SJSA1 (cell line): Measurements from ENCODE around the gene PHOSPHO2. TPM values are rescaled to one million over a fixed set of nuclear protein-coding genes. Genes with fewer than 3 reads are reported as not detected.

Source experiments
- DNase-seq, 2 experiments: peaks; one replicate each; pipeline ENCODE4 v3.0.0-alpha.2; 2015 to 2020; ENCODE audit warnings: low spot score in 2 of 2, low read depth in 1 of 2
- H3K27ac ChIP-seq: fragments of 250-450 bp; sonication (Bioruptor Pico); 2 replicates; pipeline ENCODE4 v1.5.1; 2020; ENCODE audit warnings: mild to moderate bottlenecking, moderate library complexity
- H3K27me3 ChIP-seq: fragments of 250-450 bp; sonication (Bioruptor Pico); replicated peaks from 2 replicates; pipeline ENCODE4 v1.5.1; 2020; ENCODE audit warnings: mild to moderate bottlenecking, moderate library complexity
- H3K36me3 ChIP-seq: fragments of 250-450 bp; sonication (Bioruptor Pico); 2 replicates; pipeline ENCODE4 v1.5.1; 2020; ENCODE audit warnings: mild to moderate bottlenecking
- H3K4me1 ChIP-seq: fragments of 250-450 bp; sonication (Bioruptor Pico); replicated peaks from 2 replicates; pipeline ENCODE4 v1.6.1; 2021; ENCODE audit warnings: mild to moderate bottlenecking
- H3K4me3 ChIP-seq: fragments of 250-450 bp; sonication (Bioruptor Pico); 2 replicates; pipeline ENCODE4 v1.5.1; 2020; ENCODE audit warnings: mild to moderate bottlenecking
- H3K9me3 ChIP-seq: fragments of 250-450 bp; sonication (Bioruptor Pico); replicated peaks from 2 replicates; pipeline ENCODE4 v1.5.1; 2020; ENCODE audit warnings: mild to moderate bottlenecking
- total RNA-seq: library from RNA; depleted of rRNA; stranded (reverse); fragments of >200 nt; shearing (Covaris generic); gene quantifications from 2 replicates; pipeline ENCODE4 v1.2.3, GENCODE V29; 2014

The PHOSPHO2 gene
- total RNA-seq, 1 experiment from 2014 or later = 1.9 TPM

DNA sequence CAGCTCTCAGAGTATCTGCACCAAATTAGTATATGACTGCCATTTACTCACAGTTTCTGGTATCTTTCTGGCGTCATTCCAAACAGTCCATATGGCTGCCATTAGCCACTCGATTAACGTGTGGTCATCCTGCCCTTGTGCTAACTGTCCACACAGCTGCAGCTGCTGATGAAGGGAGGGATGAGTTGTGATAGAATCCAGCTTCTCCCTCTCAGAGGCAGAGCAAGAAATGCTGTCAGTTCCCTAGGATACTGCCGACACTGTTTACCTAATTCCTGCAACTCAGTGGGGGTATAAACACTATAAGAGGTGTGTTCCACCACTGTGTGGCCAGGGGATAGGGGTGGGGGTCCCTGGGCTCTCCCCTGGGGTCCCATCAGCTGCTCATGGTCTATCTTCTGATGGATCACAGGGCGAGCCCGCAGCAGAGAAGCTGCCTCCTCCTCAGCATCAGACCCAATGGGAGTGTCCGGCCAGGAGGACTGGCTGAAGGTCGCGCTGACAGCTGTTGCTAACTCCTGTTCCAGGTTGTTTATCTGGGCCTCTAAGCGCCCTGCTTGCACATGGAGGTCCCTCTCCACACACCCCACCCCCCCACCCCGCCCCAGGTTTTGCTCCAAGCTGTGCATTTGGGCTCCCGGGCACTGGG is 22.1 kb downstream of the PHOSPHO2 start:
- Histone ChIP-seq H3K36me3 (no peaks in the 10 kb centered on the region), H3K4me3 (no peak overlapping the region), H3K4me1 (peaks cover 31% of the 10 kb centered on the region), H3K27me3 (no peaks in the 10 kb centered on the region), H3K9me3 (no peaks in the 10 kb centered on the region), H3K27ac (no peak overlapping the region)
- DNase-seq = no peak

DNA sequence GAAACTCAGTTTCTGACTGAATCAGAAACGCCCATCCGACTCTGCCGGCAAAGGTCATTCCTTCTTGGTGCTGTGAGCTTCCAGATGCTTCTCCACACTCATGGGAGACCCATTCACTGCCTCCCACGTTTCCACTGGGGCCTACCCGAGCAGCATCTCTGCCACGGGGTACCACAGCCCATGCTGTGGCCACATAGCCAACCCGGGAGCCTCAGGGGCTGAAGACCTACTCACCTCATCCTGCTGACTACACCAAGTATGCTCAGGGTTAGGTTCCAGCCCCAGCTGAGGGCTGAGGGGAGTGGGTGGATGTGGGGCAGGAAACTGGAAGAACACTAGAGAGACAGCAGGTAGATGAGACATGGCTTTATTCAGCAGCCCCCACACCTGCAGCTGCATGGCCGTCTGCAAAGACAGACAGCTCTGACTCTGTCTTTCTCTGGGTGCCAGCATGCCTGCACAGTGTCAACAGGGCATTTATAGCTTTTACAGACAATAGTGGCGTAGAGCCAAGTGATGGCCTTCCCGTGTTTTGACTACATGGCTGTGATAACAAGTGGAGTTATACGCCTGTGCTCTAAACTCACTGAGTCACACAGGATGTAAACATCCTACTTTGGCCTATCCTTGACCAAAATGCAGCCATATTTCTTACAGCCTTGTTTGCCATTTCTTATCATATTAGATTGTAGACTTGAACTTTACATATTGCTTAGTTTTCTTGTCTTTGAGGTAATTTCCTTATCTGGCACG is 22.8 kb downstream of the PHOSPHO2 start:
- DNase-seq = peak; percentile 41 to 65
- Histone ChIP-seq H3K4me3 (no peak overlapping the region), H3K36me3 (no peaks in the 10 kb centered on the region), H3K9me3 (no peaks in the 10 kb centered on the region), H3K27ac (no peak overlapping the region), H3K4me1 (peaks cover 26% of the 10 kb centered on the region), H3K27me3 (no peaks in the 10 kb centered on the region)

DNA sequence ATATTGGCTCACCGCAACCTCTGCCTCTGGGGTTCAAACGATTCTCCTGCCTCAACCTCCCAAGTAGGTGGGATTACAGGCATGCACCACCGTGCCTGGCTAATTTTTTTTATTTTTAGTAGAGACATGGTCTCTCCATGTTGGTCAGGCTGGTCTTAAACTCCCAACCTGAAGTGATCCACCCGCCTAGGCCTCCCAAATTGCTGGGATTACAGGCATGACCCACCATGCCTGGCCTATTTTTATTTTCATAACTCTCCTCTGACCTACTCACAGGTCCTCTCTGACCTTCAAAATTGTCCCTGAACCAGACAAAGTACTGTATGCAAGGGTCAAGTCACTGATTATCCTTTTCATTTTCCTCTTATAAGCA is 23.4 kb downstream of the PHOSPHO2 start:
- Histone ChIP-seq H3K4me1 (peaks cover 26% of the 10 kb centered on the region), H3K9me3 (no peaks in the 10 kb centered on the region), H3K27ac (no peak overlapping the region), H3K27me3 (no peaks in the 10 kb centered on the region), H3K36me3 (no peaks in the 10 kb centered on the region), H3K4me3 (no peak overlapping the region)
- no peak for DNase-seq

DNA sequence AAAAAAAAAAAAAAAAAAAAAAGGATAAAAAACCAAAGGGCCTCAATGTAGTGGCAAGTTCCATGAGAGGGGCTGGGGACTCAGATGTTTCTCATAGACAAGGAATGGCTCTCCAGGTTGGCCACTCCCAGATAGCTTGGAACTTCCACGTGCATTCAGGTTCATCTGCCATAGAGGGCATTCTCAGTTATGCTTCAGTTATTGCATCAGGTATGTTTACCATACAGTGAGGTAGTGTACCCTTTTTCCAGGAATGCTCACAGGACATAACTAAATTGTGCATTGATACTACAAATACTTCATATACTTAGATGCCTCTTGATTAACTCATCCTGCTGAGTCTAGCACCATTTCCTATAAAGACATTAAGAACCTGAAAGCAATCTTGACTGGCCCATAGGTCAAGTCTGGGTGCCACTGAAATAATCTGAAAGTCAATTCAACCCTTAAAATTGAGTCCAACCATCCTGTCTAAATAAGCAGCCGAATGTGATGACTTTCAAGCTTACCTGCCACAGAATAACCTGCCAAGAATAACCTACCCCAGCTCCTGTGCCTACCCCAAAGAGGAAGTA is 24.7 kb downstream of the PHOSPHO2 start:
- Histone ChIP-seq H3K36me3 (no peaks in the 10 kb centered on the region), H3K9me3 (no peaks in the 10 kb centered on the region), H3K4me3 (no peak overlapping the region), H3K27me3 (no peaks in the 10 kb centered on the region), H3K4me1 (peaks cover 26% of the 10 kb centered on the region), H3K27ac (no peak overlapping the region)
- no peak for DNase-seq

DNA sequence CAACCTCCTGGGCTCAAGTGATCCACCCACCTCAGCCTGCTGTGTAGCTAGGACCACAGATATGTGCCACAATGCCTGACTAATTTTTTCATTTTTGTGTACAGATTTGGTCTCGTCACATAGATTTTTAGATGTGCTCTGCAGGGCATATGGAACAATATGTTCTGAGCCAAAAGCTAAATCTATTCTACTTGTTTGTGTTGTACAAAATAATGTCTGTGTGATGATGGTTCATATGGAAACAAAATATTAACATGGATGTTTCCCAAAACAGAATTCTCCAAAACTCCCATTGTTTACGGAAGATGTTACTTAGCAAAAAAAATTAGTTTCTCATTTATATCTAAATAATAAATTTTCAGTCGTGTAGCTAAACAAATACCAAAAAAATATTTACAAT is 26.7 kb downstream of the PHOSPHO2 start:
- no peak overlapping the region for H3K4me3 ChIP-seq
- DNase-seq = no peak
- H3K9me3 ChIP-seq = no peaks in the 10 kb centered on the region
- H3K27me3 ChIP-seq = no peaks in the 10 kb centered on the region
- no peaks in the 10 kb centered on the region for H3K36me3 ChIP-seq
- H3K4me1 ChIP-seq = peaks cover 13% of the 10 kb centered on the region
- H3K27ac ChIP-seq = no peak overlapping the region

DNA sequence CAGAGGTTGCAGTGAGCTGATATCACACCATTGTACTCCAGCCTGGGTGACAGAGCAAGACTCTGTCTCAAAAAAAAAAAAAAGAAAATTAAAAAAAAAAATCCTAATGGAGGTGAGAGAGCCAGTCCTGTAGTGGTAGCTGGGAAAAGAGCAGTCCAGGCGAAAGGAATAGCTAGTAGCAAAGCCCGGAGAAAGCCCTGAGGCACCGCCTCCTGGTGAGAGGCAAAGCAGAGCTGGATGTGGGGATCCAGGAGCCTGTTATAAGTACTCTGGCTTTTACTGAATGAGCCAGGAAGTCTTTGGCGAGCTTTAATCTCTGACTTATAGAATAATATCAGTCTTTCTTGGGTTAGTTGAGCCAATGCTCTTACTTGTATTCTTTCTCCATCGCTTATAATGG is 32.8 kb downstream of the PHOSPHO2 start:
- H3K4me1 ChIP-seq = no peaks in the 10 kb centered on the region
- no peak overlapping the region for H3K4me3 ChIP-seq

DNA sequence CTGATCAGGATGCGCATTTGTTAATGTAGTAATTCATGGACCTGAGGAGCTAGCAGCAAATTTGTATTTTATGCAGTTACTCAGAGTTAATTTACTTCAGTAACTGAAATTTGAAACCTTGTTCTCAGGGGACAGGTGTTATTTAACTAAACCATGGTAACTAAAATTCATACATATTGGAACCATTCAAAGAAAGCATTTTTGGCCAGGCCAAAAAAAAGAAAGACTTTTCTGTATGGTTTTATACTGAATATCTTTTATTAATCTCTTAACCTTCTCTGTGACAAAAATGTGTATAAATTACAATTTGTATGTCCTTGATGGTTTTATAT is 35.0 kb downstream of the PHOSPHO2 start:
- H3K9me3 ChIP-seq = no peaks in the 10 kb centered on the region
- peaks cover 7% of the 10 kb centered on the region; the same call in 1 of the 2 replicates for H3K4me1 ChIP-seq
- H3K36me3 ChIP-seq = no peaks in the 10 kb centered on the region
- no peak for DNase-seq
- no peak overlapping the region for H3K27ac ChIP-seq
- H3K27me3 ChIP-seq = peaks cover 24% of the 10 kb centered on the region
- H3K4me3 ChIP-seq = no peak overlapping the region

More for the DNA sequence above, 32.8 kb downstream of the PHOSPHO2 start:
- no peak for DNase-seq
- peaks cover 7% of the 10 kb centered on the region for H3K27me3 ChIP-seq
- H3K36me3 ChIP-seq = no peaks in the 10 kb centered on the region
- H3K27ac ChIP-seq = no peak overlapping the region
- H3K9me3 ChIP-seq = no peaks in the 10 kb centered on the region

DNA sequence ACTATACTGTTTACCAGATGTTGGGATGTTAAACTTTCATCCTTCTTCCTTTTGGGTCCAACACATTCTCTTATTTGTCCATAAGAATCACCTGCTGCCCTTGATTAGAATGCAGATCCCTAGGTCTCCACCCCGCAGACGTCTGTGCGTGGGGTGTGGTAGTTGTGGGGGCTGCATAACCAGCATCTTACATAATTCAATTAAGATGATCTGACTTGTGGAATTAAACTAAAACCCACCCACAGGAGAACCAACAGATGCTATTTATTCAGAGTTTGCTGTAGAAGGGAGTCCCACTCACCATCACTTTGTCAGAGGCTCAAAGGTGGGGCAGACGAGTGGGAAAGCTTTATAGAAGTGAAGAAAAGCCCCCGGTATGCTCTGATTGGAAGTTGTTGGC is 37.8 kb downstream of the PHOSPHO2 start:
- H3K36me3 ChIP-seq = no peaks in the 10 kb centered on the region
- DNase-seq = no peak
- peaks cover 48% of the 10 kb centered on the region for H3K27me3 ChIP-seq
- H3K27ac ChIP-seq = no peak overlapping the region
- peaks cover 12% of the 10 kb centered on the region for H3K4me1 ChIP-seq
- 0 out of 2 replicates have a peak, but pooled peaks cover 3% of the 10 kb centered on the region for H3K9me3 ChIP-seq
- no peak overlapping the region for H3K4me3 ChIP-seq

DNA sequence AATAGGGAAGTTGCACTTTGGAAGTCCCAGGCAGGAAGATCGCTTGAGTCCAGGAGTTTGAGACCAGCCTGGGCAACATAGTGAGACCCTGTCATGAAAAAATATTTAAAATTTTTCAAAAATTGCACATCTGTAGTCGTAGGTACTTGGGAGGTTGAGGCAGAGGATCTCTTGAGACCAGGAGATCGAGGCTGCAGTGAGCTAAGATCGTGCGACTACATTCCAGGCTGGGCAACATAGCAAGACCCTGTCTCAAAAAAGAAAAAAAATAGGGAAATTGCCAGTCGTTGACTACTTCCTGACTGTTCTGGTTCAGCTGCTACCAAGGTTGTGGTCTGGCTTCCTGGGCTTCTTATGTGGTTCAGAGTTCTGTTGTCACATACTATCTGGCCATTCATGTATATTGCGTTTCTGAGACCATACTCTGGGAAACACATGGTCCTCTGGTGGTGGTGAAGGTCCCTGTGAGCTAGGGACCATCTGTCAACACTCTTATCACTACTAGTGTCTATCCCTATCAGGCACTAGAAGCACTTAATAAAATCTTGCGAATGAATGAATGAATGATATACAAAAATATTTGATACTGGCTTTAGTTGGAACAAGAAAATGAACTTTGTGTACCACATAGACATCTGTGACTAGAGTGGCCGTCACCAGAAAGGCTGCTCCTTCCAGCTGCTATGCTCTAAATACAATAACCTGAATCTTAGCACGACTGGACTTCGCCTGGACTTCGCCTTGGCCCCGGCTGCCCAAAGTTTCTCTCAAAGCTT is 38.5 kb downstream of the PHOSPHO2 start:
- Histone ChIP-seq H3K4me1 (peaks cover 12% of the 10 kb centered on the region), H3K4me3 (no peak overlapping the region), H3K9me3 (0 out of 2 replicates have a peak, but pooled peaks cover 3% of the 10 kb centered on the region), H3K36me3 (no peaks in the 10 kb centered on the region), H3K27me3 (peaks cover 49% of the 10 kb centered on the region), H3K27ac (no peak overlapping the region)
- no peak for DNase-seq

DNA sequence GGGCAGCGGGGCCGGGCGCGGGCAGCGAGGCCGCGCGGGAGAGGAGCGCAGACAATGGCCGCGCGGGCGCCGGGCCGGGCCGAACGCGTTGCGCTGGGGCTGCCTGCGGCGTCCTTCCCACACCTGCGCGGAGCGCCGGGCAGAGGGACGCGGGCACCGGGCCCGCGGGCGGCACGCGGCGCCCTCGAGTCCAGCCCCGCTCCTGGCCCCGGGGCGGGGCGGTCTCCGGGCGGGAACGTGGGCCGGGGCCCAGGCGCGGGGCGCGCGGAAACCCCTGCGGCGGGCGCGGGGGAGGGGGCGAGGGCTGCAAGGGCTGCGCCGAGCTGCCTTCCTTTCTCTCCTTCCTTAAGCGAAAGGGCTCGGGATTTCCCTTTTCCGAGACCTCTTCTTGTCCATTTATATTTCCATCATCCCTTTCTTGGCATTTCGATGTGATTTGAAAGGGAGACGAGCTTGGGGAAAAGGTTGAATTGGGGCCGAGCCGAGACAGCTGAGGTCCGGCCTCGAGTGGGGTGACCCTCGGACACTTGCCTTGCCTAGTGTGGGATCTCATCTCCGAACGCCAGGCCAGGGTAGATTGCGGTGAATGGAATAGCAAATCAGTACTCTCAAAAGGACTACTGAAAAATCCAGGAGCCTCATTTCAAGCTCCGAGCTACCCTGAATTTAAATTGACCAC is 40.0 kb downstream of the PHOSPHO2 start:
- peak overlapping the region; percentile 50 for H3K4me3 ChIP-seq
- H3K4me1 ChIP-seq = peaks cover 12% of the 10 kb centered on the region
- no peak overlapping the region for H3K27ac ChIP-seq
- H3K36me3 ChIP-seq = no peaks in the 10 kb centered on the region
- 0 out of 2 replicates have a peak, but pooled peaks cover 3% of the 10 kb centered on the region for H3K9me3 ChIP-seq
- H3K27me3 ChIP-seq = peaks cover 49% of the 10 kb centered on the region
- no peak for DNase-seq

DNA sequence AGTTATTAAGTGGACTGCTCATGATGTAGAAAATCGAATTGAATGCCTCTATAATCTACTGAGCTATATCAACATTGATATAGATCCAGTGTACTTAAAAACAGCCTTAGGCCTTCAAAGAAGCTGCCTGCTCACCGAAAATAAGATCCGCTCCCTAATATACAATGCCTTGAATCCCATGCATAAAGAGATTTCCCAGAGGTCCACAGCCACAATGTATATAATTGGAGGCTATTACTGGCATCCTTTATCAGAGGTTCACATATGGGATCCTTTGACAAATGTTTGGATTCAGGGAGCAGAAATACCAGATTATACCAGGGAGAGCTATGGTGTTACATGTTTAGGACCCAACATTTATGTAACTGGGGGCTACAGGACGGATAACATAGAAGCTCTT is 41.4 kb downstream of the PHOSPHO2 start:
- Histone ChIP-seq H3K27me3 (peaks cover 49% of the 10 kb centered on the region), H3K9me3 (0 out of 2 replicates have a peak, but pooled peaks cover 3% of the 10 kb centered on the region), H3K4me1 (peaks cover 12% of the 10 kb centered on the region), H3K36me3 (no peaks in the 10 kb centered on the region), H3K4me3 (no peak overlapping the region), H3K27ac (no peak overlapping the region)
- no peak for DNase-seq

DNA sequence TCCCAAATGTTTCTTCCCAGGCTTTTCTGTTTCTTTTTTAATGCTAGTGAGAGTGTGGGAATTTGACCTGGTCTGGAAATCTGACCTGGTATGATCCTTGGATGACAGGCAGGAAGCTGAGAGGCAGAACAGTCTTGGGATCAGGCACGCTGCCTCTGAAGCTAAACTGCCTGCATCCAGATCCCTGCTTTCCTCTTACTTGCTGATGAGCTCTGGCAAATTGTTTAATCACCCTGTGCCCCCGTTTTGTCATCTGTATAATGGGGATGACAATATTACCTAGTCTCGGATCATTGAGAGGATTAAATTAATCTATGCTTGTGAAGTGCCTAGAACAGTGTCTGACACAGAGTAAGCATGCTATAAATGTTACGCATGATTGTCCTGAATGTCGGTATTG is 42.6 kb downstream of the PHOSPHO2 start:
- Histone ChIP-seq H3K4me1 (peaks cover 12% of the 10 kb centered on the region), H3K27me3 (peaks cover 43% of the 10 kb centered on the region), H3K9me3 (0 out of 2 replicates have a peak, but pooled peaks cover 3% of the 10 kb centered on the region), H3K36me3 (no peaks in the 10 kb centered on the region), H3K27ac (no peak overlapping the region), H3K4me3 (no peak overlapping the region)
- DNase-seq = no peak

DNA sequence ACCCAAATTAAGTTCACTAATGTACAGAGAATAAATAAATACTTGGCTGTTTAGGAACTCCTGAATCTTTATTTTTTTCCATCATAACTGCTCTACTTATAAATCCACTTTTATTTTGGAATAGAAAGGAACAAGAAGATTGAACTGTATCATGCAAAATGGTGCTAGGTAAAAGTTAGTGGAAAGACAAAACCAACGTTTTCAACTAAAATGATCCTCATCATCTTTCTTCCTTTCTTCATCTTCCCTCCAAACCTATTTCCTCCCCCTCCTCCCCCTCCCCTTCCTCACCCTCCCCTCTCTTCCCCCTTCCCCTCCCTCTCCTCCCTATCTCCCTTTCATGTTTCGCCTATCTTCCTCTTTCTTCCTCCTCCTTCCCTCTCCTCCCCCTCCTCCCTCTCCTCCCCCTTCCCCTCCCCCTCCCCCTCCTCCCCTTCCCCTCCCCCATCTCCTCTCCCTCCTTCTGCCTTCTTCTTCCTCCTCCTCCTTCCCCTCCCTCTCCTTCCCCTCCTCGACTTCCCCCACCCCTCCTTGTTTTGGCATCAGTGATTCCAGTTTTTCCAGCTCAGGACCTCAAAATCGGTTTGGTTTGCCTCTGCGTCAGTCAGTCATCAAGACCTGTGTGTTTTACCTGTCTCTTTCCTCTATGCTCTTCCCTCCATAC is 44.4 kb downstream of the PHOSPHO2 start:
- Histone ChIP-seq H3K36me3 (no peaks in the 10 kb centered on the region), H3K27me3 (peaks cover 26% of the 10 kb centered on the region), H3K27ac (no peak overlapping the region), H3K4me1 (peaks cover 7% of the 10 kb centered on the region), H3K4me3 (no peak overlapping the region), H3K9me3 (0 out of 2 replicates have a peak, but pooled peaks cover 3% of the 10 kb centered on the region)
- DNase-seq = no peak
